ENCODE data around the gene KRTAP12-4. TPM values are rescaled to one million over a fixed set of nuclear protein-coding genes. Genes with fewer than 3 reads are reported as not detected.

The KRTAP12-4 gene
- total RNA-seq, 1 experiment from 2014 or later = not detected

- Histone ChIP-seq H3K79me2 (ENCODE audit: low read depth) (no peaks in the 10 kb centered on the region), H3K4me2 (no peak within 1 kb of the TSS), H4K20me1 (ENCODE audit: insufficient read depth) (no peaks in the 10 kb centered on the region), H3K27ac (no peak within 1 kb of the TSS), H3F3A (ENCODE audit: insufficient read depth, low read depth) (no peaks in the 10 kb centered on the region), H3K9me3 (ENCODE audit: insufficient read depth, low read depth) (no peaks in the 10 kb centered on the region), H2AFZ (no peak within 1 kb of the TSS), H3K36me3 (ENCODE audit: low read depth) (no peaks in the 10 kb centered on the region), H3K4me3 (no peak within 1 kb of the TSS), H3K9me2 (ENCODE audit: insufficient read depth) (no peaks in the 10 kb centered on the region), H3K4me1 (replicated peaks; ENCODE audit: insufficient read depth) (no peaks in the 10 kb centered on the region), H3K27me3 (ENCODE audit: insufficient read depth, low read depth) (peaks cover 87% of the 10 kb centered on the region)
- no peak for DNase-seq
- ChIA-PET CTCF (interaction anchor here (0.5 kb wide), 1 partner anchor 17 kb away, joined by 6 read pairs; no protein-coding TSS in a partner anchor), POLR2A (ENCODE audit: unreplicated experiment) (no interaction called here)
- TF ChIP-seq EZH2 (IDR thresholded peaks at IDR 0.05; ENCODE audit: low read depth) (no peak), CTCF (conservative IDR thresholded peaks at IDR 0.05) (no peak)
- no TSS peak for BruUV-seq (replicated peaks)
- intact Hi-C loops (cut with micrococcal nuclease; ENCODE audit: unreplicated experiment) = no loop called here
These were observed 27.6 kb upstream of the KRTAP12-4 start, which contains the start of gene KRTAP12-1 for GRCh38 chr21:44681861-44682579. Gene KRTAP12-1 (minus strand): TSS chr21:44682163. CDS start chr21:44682123, 40 bp downstream.

- no peaks in the 10 kb centered on the region for H3K79me2 ChIP-seq (ENCODE audit: low read depth)
- H2AFZ ChIP-seq = no peak overlapping the region
- H3K4me3 ChIP-seq = no peak overlapping the region
- H3K27ac ChIP-seq = no peak overlapping the region
- H3K36me3 ChIP-seq (ENCODE audit: low read depth) = no peaks in the 10 kb centered on the region
- H3K4me2 ChIP-seq = no peak overlapping the region
- no TSS peak for BruUV-seq (replicated peaks)
- intact Hi-C loops (cut with micrococcal nuclease; ENCODE audit: unreplicated experiment) = no loop called here
- H3K9me3 ChIP-seq (ENCODE audit: insufficient read depth, low read depth) = no peaks in the 10 kb centered on the region
- H4K20me1 ChIP-seq (ENCODE audit: insufficient read depth) = no peaks in the 10 kb centered on the region
- TF ChIP-seq CTCF (conservative IDR thresholded peaks at IDR 0.05) (no peak), EZH2 (IDR thresholded peaks at IDR 0.05; ENCODE audit: low read depth) (no peak)
- no peak for DNase-seq
- H3K9me2 ChIP-seq (ENCODE audit: insufficient read depth) = no peaks in the 10 kb centered on the region
- CTCF ChIA-PET = no interaction called here
- H3K4me1 ChIP-seq (replicated peaks; ENCODE audit: insufficient read depth) = no peaks in the 10 kb centered on the region
- no peaks in the 10 kb centered on the region for H3F3A ChIP-seq (ENCODE audit: insufficient read depth, low read depth)
- peaks cover 89% of the 10 kb centered on the region for H3K27me3 ChIP-seq (ENCODE audit: insufficient read depth, low read depth)
- POLR2A ChIA-PET (ENCODE audit: unreplicated experiment) = no interaction called here
These were observed 26.7 kb upstream of the KRTAP12-4 start for GRCh38 chr21:44681152-44681551.

GRCh38 chr21:44677881-44678280, 23.4 kb upstream of the KRTAP12-4 start:
- Histone ChIP-seq H3K27ac (no peak overlapping the region), H3K4me2 (no peak overlapping the region), H3K9me2 (ENCODE audit: insufficient read depth) (no peaks in the 10 kb centered on the region), H3K9me3 (ENCODE audit: insufficient read depth, low read depth) (no peaks in the 10 kb centered on the region), H3K27me3 (ENCODE audit: insufficient read depth, low read depth) (peaks cover 72% of the 10 kb centered on the region), H3K4me1 (replicated peaks; ENCODE audit: insufficient read depth) (no peaks in the 10 kb centered on the region), H3K79me2 (ENCODE audit: low read depth) (no peaks in the 10 kb centered on the region), H3F3A (ENCODE audit: insufficient read depth, low read depth) (no peaks in the 10 kb centered on the region), H3K4me3 (no peak overlapping the region), H3K36me3 (ENCODE audit: low read depth) (no peaks in the 10 kb centered on the region), H2AFZ (no peak overlapping the region), H4K20me1 (ENCODE audit: insufficient read depth) (no peaks in the 10 kb centered on the region)
- no peak for DNase-seq
- POLR2A ChIA-PET (ENCODE audit: unreplicated experiment) = no interaction called here
- intact Hi-C loops (cut with micrococcal nuclease; ENCODE audit: unreplicated experiment) = no loop called here
- TF ChIP-seq EZH2 (IDR thresholded peaks at IDR 0.05; ENCODE audit: low read depth) (no peak), CTCF (conservative IDR thresholded peaks at IDR 0.05) (no peak)
- BruUV-seq (replicated peaks) = no TSS peak
- CTCF ChIA-PET = no interaction called here

All from PC-9 (cell line).